HT1080 (cell line): ENCODE measurements around the gene ZNF791. TPM values are rescaled to one million over a fixed set of nuclear protein-coding genes. Genes with fewer than 3 reads are reported as not detected.
A peak's percentile ranks its signal among the peaks of the same experiment; 100 is the strongest.
"Not testable (repeated sequence)": the region's sequence is repeated elsewhere in the genome, so short reads cannot be mapped to it uniquely, and the experiment has no call there.

Experiments used
- DNase-seq: peaks from one replicate; pipeline ENCODE4 v3.0.0-alpha.2; 2015; ENCODE audit warnings: low read depth
- total RNA-seq: library from RNA; depleted of rRNA; stranded (reverse); fragments of >200 nt; shearing (Covaris generic); gene quantifications from 2 replicates; pipeline ENCODE4 v1.2.3, GENCODE V29; 2014

The ZNF791 gene
- total RNA-seq, 1 experiment from 2014 or later, result 19.9 TPM

GRCh38 chr19:12628040-12629022, 17.6 kb downstream of the ZNF791 start:
- DNase-seq, result no peak

- no peak for DNase-seq
These were observed 18.5 kb downstream of the ZNF791 start for GRCh38 chr19:12629215-12629614.

- no peak for DNase-seq
These were observed 25.9 kb downstream of the ZNF791 start for GRCh38 chr19:12636631-12637030.

GRCh38 chr19:12638611-12639182, 28.0 kb downstream of the ZNF791 start:
- DNase-seq, result no peak

GRCh38 chr19:12639901-12640613, 29.3 kb downstream of the ZNF791 start:
- peak; percentile 66 for DNase-seq

GRCh38 chr19:12641456-12641855, 30.7 kb downstream of the ZNF791 start:
- no peak for DNase-seq

- no peak for DNase-seq
These were observed 31.8 kb downstream of the ZNF791 start for GRCh38 chr19:12642506-12642905.

- not testable (repeated sequence) for DNase-seq
These were observed 33.0 kb downstream of the ZNF791 start for GRCh38 chr19:12643716-12644115.

GRCh38 chr19:12646551-12646950, 35.8 kb downstream of the ZNF791 start:
- DNase-seq, result no peak

GRCh38 chr19:12647047-12647446, 36.3 kb downstream of the ZNF791 start:
- DNase-seq, result no peak

GRCh38 chr19:12647490-12648071, 36.9 kb downstream of the ZNF791 start:
- no peak for DNase-seq

- no peak for DNase-seq
These were observed 37.4 kb downstream of the ZNF791 start for GRCh38 chr19:12648088-12648487.

- no peak for DNase-seq
These were observed 39.2 kb downstream of the ZNF791 start for GRCh38 chr19:12649941-12650340.

- DNase-seq, result no peak
These were observed 41.5 kb downstream of the ZNF791 start for GRCh38 chr19:12652219-12652618.

GRCh38 chr19:12655546-12655945, 44.8 kb downstream of the ZNF791 start:
- no peak for DNase-seq

GRCh38 chr19:12656899-12657571, 46.3 kb downstream of the ZNF791 start:
- no peak for DNase-seq

- DNase-seq, result no peak
These were observed 47.2 kb downstream of the ZNF791 start for GRCh38 chr19:12657966-12658365.

GRCh38 chr19:12660980-12661379, 50.3 kb downstream of the ZNF791 start:
- DNase-seq, result no peak

- no peak for DNase-seq
These were observed 53.9 kb downstream of the ZNF791 start for GRCh38 chr19:12664406-12665280.

- DNase-seq, result no peak
These were observed 54.5 kb downstream of the ZNF791 start for GRCh38 chr19:12665281-12665573.
